Mucosa of rectum (tissue), 2 donors: ENCODE data around the gene UBR1.

Experiments
- H3K27ac ChIP-seq, 2 donors: one replicate each; pipeline ENCODE4 v1.7.0; 2013; ENCODE audit warnings: inconsistent platforms in 2 of 2, low read depth in 2 of 2, low read length in 2 of 2
- H3K27me3 ChIP-seq, 2 donors: one replicate each; pipeline ENCODE4 v1.7.0; 2013; ENCODE audit warnings: low read length in 2 of 2; ENCODE audit not compliant: control insufficient read depth in 2 of 2, insufficient read depth in 2 of 2
- H3K36me3 ChIP-seq, 2 donors: one replicate each; pipeline ENCODE4 v1.7.0; 2013; ENCODE audit warnings: low read length in 2 of 2; ENCODE audit not compliant: control insufficient read depth in 2 of 2, insufficient read depth in 2 of 2
- H3K4me1 ChIP-seq, 2 donors: one replicate each; pipeline ENCODE4 v1.7.0; 2013; ENCODE audit warnings: low read length in 2 of 2, mild to moderate bottlenecking in 1 of 2; ENCODE audit not compliant: control insufficient read depth in 2 of 2, insufficient read depth in 2 of 2
- H3K4me3 ChIP-seq, 2 donors: one replicate each; pipeline ENCODE4 v1.7.0; 2013; ENCODE audit warnings: low read length in 2 of 2
- H3K9ac ChIP-seq, 2 donors: one replicate each; pipeline ENCODE4 v1.7.0; 2013; ENCODE audit warnings: low read length in 2 of 2, low read depth in 1 of 2, mild to moderate bottlenecking in 1 of 2
- H3K9me3 ChIP-seq, 2 donors: one replicate each; pipeline ENCODE4 v1.7.0; 2013; ENCODE audit warnings: low read length in 2 of 2; ENCODE audit not compliant: control insufficient read depth in 2 of 2
- donor health status: healthy.
- donor health status: Normal muscosa, but diverticular disease.

The UBR1 gene

DNA sequence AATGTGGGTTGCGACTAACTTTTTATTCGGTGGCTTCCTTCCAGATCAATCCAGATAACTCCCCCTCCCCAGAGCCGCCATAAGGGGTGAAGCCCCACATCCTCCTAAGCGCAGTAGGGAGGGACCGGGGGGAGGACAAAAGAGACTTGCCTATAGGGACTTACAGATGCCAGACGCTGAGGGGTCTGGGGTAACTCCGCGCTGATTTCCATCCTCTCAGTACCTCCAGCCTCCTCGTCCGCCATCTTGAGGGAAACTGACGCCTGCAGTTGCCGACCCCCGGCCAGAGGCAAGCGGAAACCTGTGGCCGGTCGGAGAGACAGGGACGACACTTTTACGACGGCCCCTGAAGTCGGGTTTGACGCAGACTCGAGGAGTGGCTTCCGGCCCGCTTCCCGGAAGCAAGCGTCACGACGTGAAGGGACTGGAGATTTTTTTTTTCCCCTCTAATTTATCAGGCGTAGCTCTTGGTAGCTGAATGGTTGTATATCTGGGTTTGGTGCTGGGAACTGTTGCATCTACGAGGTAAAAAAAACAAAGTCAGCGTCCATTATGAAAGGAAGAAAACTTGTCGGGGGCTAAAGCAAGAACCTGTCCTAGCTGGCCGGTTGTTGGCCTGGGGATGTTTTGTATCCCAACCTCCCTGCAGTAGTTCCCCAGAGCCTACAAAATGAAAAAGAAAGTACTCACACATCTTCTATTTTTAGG is at the start of gene UBR1:
TSS of gene UBR1 (minus strand) at position 261 of the 708 bp plus-strand sequence. CDS start at position 245, 16 bp downstream.
- H3K27ac ChIP-seq, result peak within 1 kb of the TSS; percentile 93
- peak within 1 kb of the TSS; percentile 89 to 92 for H3K9ac ChIP-seq
- H3K36me3 ChIP-seq, result peaks cover under 1 to 4% of the 10 kb centered on the region in 2 donors
- H3K4me1 ChIP-seq, result peaks cover 9 to 14% of the 10 kb centered on the region in 2 donors
- H3K27me3 ChIP-seq, result no peaks in the 10 kb centered on the region
- peak within 1 kb of the TSS; percentile 98 to 99 for H3K4me3 ChIP-seq
- no peaks in the 10 kb centered on the region for H3K9me3 ChIP-seq

DNA sequence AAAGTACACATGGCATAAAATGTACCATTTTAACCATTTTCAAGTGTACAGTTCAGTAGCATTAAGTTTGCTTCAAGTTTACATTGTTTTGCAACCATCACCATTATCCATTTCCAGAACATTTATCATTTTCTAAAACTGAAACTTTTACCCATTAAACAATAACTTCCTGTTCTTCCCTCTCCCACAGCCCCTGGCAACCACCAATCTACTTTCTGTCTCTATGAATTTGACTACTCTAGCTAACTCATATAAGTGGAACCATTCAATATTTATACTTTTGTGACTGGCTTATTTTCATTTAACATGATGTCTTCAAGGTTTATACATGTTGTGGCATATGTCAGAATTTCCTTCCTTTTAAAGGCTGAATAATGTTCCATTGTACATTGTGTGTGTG is 47.4 kb upstream of the UBR1 start:
- Histone ChIP-seq H3K36me3 (peaks cover 28 to 42% of the 10 kb centered on the region in 2 donors), H3K9ac (no peak overlapping the region), H3K4me3 (no peak overlapping the region), H3K27me3 (no peaks in the 10 kb centered on the region), H3K9me3 (no peaks in the 10 kb centered on the region), H3K27ac (no peak overlapping the region), H3K4me1 (no peaks in the 10 kb centered on the region)

DNA sequence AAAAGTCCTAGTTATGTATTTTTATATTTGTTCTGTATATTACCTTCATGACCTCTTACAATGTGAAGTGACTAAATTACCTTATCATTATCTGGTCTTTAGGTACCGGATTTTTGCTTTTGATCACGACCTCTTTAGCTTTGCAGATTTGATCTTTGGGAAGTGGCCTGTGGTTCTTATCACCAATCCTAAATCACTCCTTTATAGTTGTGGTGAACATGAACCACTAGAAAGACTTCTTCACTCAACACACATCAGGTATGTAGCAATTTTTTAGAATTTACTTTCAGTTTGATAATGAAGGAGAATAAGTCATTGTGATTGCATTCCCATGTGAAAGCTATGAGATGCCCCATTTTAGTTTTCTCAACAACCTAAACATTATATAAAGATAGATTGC is 45.9 kb upstream of the UBR1 start:
- no peak overlapping the region for H3K27ac ChIP-seq
- peaks cover 36 to 47% of the 10 kb centered on the region in 2 donors for H3K36me3 ChIP-seq
- no peaks in the 10 kb centered on the region for H3K9me3 ChIP-seq
- H3K4me3 ChIP-seq, result no peak overlapping the region
- no peak overlapping the region for H3K9ac ChIP-seq
- H3K4me1 ChIP-seq, result no peaks in the 10 kb centered on the region
- H3K27me3 ChIP-seq, result no peaks in the 10 kb centered on the region

DNA sequence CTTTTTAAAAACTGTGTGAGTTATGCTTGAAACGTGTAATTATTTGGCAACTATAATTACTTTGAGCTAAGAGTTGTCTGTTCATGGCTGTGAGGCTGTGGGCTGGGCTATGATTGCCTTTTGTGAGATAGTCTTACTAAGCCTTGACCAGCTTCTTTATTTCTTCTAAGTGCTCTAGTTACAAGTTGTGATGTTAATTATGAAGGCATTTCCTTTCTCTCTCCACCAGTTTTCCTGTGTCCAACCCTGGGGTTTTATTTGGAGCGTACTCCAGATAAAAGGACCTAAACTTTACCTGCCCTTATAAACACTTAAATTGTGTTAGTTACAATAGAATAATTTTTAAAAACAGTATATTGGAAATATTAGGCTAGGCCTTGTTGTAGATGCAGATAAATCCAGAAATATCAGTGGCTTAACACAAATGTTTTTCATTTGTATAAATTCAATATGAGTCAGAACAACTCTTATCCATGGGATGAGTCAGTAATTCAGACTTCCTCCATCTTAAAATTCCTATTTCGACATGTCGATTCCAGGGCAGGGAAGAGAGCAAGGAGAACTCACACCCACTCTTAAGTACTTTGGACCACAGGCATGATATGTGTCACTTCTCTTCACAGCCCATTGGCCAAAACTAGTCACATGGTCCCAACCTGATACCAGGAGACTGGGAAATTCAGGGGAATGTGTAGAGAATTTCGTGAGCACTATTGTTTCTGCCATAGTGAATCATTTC is 44.5 kb upstream of the UBR1 start:
- Histone ChIP-seq H3K4me3 (no peak overlapping the region), H3K9ac (no peak overlapping the region), H3K27ac (no peak overlapping the region), H3K27me3 (no peaks in the 10 kb centered on the region), H3K9me3 (no peaks in the 10 kb centered on the region), H3K36me3 (peaks cover 40 to 46% of the 10 kb centered on the region in 2 donors), H3K4me1 (no peaks in the 10 kb centered on the region)

DNA sequence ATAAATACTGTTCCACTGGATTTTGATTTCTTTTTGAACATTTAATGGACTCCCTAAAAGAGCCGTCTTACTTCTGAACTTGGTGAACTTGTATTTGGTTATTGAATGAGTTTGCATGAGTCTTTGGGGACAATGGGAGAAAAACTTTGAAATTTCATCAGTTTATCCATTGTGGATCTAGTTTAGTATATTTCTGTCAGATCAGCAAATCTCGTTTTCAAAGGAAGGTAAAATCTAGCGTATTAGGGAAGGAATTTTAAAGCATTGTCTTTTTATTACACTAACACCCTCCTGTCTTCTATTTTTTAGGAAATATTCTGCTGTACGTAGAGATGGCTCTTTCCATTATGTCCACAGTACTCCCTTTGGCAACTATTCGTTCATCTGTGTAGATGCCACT is 40.3 kb upstream of the UBR1 start:
- Histone ChIP-seq H3K27me3 (no peaks in the 10 kb centered on the region), H3K9me3 (no peaks in the 10 kb centered on the region), H3K4me3 (no peak overlapping the region), H3K9ac (no peak overlapping the region), H3K36me3 (peaks cover 28 to 31% of the 10 kb centered on the region in 2 donors), H3K27ac (no peak overlapping the region), H3K4me1 (no peaks in the 10 kb centered on the region)

DNA sequence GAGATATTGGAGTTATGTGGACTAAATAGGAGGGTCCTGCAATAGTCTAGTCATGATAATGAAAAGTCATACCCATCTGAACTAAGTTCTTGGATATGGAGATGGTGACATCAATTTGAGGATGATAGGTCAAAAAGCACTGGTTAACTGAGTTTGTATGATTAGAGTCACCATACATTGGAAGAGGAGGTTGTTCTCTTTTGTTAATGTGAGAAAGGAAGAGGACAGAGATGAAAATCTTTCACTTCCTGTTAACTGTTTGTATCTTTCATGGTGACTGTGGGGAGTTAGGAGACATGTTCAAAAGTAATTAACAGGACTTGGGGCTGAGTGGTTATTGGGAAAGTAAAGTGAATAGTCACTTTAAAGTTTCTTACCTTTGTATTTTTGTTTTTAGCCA is 38.7 kb upstream of the UBR1 start:
- Histone ChIP-seq H3K4me1 (no peaks in the 10 kb centered on the region), H3K27me3 (no peaks in the 10 kb centered on the region), H3K4me3 (no peak overlapping the region), H3K36me3 (peaks cover 40 to 41% of the 10 kb centered on the region in 2 donors), H3K9ac (no peak overlapping the region), H3K9me3 (no peaks in the 10 kb centered on the region), H3K27ac (no peak overlapping the region)

DNA sequence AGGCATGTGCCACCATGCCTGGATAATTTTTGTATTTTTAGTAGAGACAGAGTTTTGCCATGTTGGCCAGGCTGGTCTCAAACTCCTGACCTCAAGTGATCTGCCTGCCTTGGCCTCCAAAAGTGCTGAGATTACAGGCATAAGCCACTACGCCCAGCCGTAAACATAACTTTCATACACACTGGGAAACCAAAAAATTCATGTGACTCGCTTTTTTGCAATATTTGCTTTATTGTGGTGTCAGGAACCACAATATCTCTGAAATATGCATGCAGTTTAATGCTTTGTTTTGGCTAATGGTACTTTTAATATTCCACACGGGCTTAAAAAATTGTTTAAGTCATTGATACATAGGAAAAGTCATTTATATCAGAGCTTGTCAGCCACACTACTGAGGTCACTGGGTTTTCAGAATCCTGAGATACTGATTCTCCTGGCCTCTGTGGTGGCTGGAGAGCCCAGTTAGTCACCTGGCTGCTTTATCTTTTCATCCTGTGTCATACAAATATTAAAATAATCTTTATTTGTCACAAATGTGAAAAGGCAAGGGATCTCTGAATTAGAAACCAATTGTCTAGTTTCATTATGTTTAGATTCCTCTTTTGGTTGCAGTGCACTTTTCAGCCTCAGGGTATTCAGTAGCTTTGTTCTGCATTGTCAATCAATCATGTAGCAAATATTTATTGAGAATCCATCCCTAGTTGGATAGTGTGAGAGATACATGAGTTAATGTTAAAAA is 37.5 kb upstream of the UBR1 start:
- H3K9ac ChIP-seq, result no peak overlapping the region
- no peaks in the 10 kb centered on the region for H3K27me3 ChIP-seq
- peaks cover 41 to 44% of the 10 kb centered on the region in 2 donors for H3K36me3 ChIP-seq
- H3K4me3 ChIP-seq, result no peak overlapping the region
- no peak overlapping the region for H3K27ac ChIP-seq
- no peaks in the 10 kb centered on the region for H3K4me1 ChIP-seq
- no peaks in the 10 kb centered on the region for H3K9me3 ChIP-seq

DNA sequence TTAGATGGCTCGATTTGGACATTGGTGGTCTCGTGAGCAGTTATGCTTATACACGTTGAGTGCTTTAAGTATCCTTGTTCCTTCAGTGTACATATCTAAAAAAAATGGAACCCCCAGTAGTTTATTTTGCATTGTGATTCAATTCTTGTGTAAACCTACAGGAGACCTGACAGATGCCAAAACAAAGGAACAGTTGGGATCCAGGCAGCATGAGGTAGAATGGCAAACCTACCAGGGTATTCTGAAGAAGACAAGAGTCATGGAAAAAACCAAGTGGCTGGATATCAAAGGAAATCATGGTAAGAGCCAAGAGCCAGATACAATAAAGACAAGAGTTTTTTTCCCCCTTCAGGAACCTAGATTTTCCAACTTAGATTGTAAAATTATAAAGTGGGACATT is 29.5 kb upstream of the UBR1 start:
- no peaks in the 10 kb centered on the region for H3K27me3 ChIP-seq
- H3K9me3 ChIP-seq, result no peaks in the 10 kb centered on the region
- H3K4me3 ChIP-seq, result no peak overlapping the region
- peaks cover 5 to 6% of the 10 kb centered on the region in 2 donors for H3K4me1 ChIP-seq
- peaks cover 28 to 39% of the 10 kb centered on the region in 2 donors for H3K36me3 ChIP-seq
- H3K27ac ChIP-seq, result no peak overlapping the region
- H3K9ac ChIP-seq, result no peak overlapping the region

DNA sequence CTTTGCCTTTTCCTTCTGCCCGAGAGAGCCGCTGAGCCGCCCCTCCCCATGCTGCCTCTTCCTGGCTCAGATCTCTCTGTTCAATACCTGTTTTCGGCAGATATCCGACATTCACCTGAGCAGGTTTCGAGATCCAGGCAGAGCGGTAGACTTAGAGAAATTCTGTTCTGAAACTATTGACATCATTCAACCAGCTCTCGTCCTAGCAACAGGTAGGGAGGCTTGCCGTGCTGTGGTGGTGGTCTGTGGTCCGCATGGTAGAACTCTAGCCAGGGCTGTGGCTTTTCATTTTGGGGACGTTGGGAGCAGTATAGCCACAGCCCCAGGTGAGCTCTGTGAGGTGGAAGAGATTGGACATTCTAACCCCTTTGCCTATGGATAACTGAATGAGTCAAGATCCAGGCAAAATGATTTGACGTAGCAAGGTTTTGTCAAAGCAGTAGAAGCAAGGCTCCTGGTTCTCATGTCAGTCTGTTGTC is 28.4 kb upstream of the UBR1 start:
- H3K36me3 ChIP-seq, result peaks cover 17 to 27% of the 10 kb centered on the region in 2 donors
- no peaks in the 10 kb centered on the region for H3K9me3 ChIP-seq
- peak overlapping the region; percentile 76 to 77 for H3K9ac ChIP-seq
- peak overlapping the region; percentile 86 to 88 for H3K27ac ChIP-seq
- peaks cover 5 to 6% of the 10 kb centered on the region in 2 donors for H3K4me1 ChIP-seq
- H3K4me3 ChIP-seq, result peak overlapping the region; percentile 82 to 86
- H3K27me3 ChIP-seq, result no peaks in the 10 kb centered on the region
